GM06990 (cell line): ENCODE data around the gene EZH1.

Source experiments
- DNase-seq: peaks from one replicate; pipeline ENCODE4 v3.0.0-alpha.2; 2011; ENCODE audit not compliant: insufficient read length; ENCODE audit errors: extremely low read depth
- H3K27me3 ChIP-seq: replicated peaks from 2 replicates; pipeline ENCODE4 v1.6.0; 2011; ENCODE audit warnings: low read length; ENCODE audit not compliant: control insufficient read depth, insufficient read depth
- H3K36me3 ChIP-seq: 2 replicates; pipeline ENCODE4 v1.5.1; 2011; ENCODE audit warnings: low read length; ENCODE audit not compliant: control insufficient read depth, insufficient read depth
- H3K4me3 ChIP-seq: replicated peaks from 2 replicates; pipeline ENCODE4 v1.5.1; 2011; ENCODE audit warnings: low read depth, mild to moderate bottlenecking, control low read depth, low read length
- TF ChIP-seq, protein P1 (sequence below): IDR thresholded peaks from 2 replicates; pipeline ENCODE4 v1.5.1; 2011; ENCODE audit warnings: low read length, control low read depth, mild to moderate bottlenecking, inconsistent platforms; ENCODE audit not compliant: insufficient read depth, poor library complexity, severe bottlenecking

The EZH1 gene

DNA sequence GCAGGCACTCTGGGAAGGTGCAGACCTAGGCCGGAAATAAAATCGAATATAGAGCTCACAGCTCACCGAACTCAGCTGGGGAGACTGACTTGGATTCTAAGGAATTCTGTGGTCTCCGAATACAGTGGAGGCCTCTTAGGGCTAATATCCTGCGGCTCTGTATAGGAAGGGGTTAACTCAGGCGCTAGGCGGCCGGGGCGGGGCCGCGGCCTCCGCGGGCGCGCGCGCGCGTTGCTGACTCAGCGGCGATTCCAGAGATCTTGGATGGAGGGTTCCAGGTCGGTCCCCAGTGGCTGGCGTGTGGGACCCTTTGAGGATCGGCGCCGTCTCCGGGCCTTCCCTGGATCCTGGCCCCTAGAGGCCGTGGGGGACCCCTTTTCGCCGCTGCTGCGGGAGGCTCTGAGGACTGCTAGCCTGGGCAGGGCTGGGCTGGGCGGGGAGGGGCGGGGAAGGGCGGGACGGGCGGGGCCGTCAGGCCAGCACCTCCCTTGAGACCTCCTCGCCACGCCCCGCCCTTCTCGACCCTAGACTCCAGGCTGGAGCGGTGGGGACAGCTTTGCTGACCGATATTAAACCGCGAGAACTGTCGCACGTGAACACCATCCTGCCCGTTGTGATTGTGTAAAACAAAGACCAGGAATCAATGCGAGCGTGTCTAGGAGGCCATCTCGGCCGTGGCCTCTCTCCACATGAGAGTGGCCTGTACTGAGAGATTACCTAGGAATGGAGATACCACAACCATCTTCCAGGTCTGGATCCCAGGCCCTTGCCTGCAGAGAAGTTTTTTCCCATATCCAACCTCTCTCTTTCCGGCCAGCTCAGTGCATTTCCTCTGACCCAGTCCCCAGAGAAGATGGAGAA is 66.7 kb downstream of the EZH1 start:
- TF ChIP-seq, protein P1, sequence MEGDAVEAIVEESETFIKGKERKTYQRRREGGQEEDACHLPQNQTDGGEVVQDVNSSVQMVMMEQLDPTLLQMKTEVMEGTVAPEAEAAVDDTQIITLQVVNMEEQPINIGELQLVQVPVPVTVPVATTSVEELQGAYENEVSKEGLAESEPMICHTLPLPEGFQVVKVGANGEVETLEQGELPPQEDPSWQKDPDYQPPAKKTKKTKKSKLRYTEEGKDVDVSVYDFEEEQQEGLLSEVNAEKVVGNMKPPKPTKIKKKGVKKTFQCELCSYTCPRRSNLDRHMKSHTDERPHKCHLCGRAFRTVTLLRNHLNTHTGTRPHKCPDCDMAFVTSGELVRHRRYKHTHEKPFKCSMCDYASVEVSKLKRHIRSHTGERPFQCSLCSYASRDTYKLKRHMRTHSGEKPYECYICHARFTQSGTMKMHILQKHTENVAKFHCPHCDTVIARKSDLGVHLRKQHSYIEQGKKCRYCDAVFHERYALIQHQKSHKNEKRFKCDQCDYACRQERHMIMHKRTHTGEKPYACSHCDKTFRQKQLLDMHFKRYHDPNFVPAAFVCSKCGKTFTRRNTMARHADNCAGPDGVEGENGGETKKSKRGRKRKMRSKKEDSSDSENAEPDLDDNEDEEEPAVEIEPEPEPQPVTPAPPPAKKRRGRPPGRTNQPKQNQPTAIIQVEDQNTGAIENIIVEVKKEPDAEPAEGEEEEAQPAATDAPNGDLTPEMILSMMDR = no peak
- H3K4me3 ChIP-seq = peak overlapping the region; percentile 71
- no peaks in the 10 kb centered on the region for H3K27me3 ChIP-seq
- DNase-seq = peak; percentile 88
- peaks cover 4% of the 10 kb centered on the region for H3K36me3 ChIP-seq

- Histone ChIP-seq H3K4me3 (peak overlapping the region; percentile 90), H3K27me3 (no peaks in the 10 kb centered on the region), H3K36me3 (peaks cover 7% of the 10 kb centered on the region)
- DNase-seq = peak; percentile 98
- TF ChIP-seq, protein P1 = no peak
Measured at GRCh38 chr17:42677012-42677857, 67.6 kb downstream of the EZH1 start.

DNA sequence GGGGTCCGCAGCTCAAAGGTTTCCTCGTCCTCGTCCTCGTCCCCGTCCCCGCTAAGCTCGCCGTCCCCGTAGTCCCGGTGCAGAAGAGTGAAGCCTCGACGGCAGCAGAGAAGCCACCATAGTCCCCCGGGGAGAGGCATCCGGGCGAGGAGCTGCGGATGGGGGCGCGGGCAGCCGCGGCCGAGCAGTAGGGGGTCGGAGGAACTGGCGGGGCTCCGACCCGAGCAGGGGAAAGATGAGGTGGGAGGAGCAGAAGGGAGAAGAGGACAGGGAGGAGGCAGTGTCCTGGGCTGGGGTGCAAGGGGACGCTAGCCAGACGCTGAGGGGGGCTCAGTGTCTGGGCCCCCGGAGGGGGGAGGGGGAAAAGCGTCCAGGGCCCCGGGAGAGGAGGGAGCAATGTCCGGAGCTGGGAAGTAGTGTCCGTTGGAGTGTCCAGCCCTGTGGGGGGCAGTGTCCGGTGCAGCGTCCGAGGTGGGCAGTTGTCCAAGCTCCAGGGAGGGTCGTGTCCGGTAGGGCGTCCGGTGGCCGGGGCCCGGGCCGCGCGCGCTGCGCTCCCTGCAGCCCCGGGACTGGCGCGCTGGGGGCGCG is 68.3 kb downstream of the EZH1 start, which contains the start of gene PLEKHH3:
Gene PLEKHH3, minus strand, starts transcription at position 571 of the 588 bp plus-strand sequence. Its CDS starts 431 bp downstream, at position 140.
- H3K4me3 ChIP-seq = peak within 1 kb of the TSS; percentile 90
- peaks cover 11% of the 10 kb centered on the region for H3K36me3 ChIP-seq
- TF ChIP-seq, protein P1 = no peak
- H3K27me3 ChIP-seq = no peaks in the 10 kb centered on the region
- DNase-seq = no peak

DNA sequence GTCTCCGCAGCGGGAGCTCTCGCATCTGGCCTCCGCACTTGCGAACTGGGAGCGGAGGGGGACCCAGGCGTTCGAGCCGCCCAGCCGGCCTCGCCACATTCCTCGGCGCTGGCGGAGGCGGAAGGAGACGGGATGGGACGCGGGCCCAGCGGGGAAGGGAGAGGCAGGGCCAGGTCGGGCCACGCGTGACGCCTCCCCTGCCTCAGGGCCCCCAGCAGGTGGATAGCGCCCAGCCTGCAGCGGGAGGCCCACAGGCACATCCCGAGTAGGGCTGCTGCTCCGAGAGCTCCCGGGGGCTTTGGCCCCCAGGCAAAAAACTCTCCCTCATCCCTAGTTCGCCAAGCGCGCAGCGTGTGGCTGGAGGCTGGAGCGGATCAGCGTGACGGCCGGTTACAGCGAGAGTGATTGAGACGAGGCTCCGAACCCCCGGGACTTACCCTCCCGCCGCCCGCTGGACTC is 68.8 kb downstream of the EZH1 start:
- Histone ChIP-seq H3K27me3 (no peaks in the 10 kb centered on the region), H3K4me3 (peak overlapping the region; percentile 90), H3K36me3 (peaks cover 14% of the 10 kb centered on the region)
- TF ChIP-seq, protein P1 = no peak
- DNase-seq = no peak

- TF ChIP-seq, protein P1 = no peak
- no peak for DNase-seq
- H3K27me3 ChIP-seq = no peaks in the 10 kb centered on the region
- peaks cover 16% of the 10 kb centered on the region for H3K36me3 ChIP-seq
- peak overlapping the region; percentile 90 for H3K4me3 ChIP-seq
Measured at GRCh38 chr17:42675348-42675964, 69.4 kb downstream of the EZH1 start.
